Lung microvascular endothelial cell (primary cell): Measurements from ENCODE around the gene PTPRG. TPM values are rescaled to one million over a fixed set of nuclear protein-coding genes. Genes with fewer than 3 reads are reported as not detected.

Experiments
- DNase-seq, 2 donors: peaks; one replicate each; pipeline versions ENCODE4 v3.0.0 to v3.0.0-alpha.2; 2010; ENCODE audit warnings: low read depth in 2 of 2
- total RNA-seq: library from RNA; depleted of rRNA; stranded (reverse); fragments of >200 nt; gene quantifications from 2 replicates; pipeline ENCODE4 v1.2.1, GENCODE V29; 2014

PTPRG gene
- total RNA-seq, 1 donor from 2014 or later = 5.8 TPM

DNA sequence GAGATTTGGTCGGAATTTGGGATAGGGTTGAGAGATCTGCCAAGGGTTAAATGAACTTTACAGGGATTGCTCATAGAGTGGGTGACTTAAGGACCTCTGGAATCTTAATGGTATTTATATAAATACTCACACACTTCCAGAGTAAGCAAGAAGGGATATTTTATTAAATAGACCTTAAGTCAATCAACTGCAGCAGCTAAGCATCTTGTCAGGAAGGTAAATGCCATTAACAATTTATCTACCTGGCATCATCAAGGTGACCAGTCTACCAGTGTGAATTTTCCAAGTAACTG lies 688.1 kb downstream of the PTPRG start:
- DNase-seq = no peak

DNA sequence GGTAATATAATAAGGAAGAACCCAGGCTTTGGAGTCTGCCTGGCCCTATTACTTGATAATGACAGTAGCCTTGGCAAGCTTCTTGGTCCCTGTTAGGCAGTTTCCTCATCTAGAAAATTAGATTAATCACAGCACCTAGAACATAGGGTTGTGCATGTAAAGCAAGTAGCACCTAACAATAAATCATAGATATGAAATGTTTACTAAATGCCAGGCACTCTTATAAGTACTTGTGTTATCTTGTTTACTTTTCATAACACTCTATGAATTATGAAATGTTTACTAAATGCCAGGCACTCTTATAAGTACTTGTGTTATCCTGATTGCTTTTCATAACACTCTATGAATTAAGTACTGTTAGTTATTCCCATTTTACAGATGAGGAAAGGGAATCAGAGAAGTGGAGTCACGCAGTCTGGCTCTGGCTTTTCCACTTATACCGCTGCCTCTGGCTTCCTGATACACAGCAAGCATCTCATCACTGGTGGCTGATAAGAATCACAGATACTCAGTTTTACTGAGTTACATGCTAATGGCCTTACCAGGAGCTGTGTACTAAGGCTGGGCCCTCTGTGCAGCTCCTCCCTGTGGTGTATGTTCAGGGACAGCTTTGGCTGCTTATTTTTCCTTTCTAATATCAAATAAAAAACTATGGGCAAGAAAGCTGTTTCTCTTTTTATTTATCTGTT lies 688.6 kb downstream of the PTPRG start:
- no peak for DNase-seq

DNA sequence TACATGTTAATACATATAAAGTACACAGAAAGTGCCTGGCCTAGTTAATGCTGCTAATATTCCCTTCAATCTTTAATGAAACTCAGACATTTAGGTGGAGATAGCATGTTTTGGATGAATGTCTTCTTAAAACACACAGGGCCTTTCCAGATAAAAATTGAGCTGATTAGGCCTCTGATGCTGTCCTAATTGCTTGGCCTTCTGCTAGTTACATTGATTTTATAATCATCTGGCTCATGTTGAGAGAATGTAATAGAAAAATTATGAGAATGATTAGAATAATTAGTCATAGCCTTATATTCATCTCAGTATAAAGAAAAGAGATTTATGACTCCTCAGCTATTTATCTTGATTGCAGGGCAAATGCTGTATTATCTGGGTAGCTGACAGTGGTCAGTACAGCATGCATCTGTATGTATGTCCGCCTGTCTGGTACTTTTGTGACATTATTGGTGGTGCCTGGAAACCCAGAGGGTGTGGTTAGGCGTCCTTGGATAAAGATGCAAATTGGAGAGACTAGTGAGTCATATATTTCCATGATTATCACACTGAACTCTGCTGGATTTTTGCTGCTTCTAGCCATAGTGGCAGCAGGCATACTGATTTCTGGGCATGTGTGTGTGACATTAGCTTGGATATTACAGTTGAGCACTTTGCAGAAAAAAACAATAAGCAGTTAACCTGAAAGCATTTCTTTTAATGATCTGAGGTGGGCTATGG lies 691.2 kb downstream of the PTPRG start:
- DNase-seq = no peak

DNA sequence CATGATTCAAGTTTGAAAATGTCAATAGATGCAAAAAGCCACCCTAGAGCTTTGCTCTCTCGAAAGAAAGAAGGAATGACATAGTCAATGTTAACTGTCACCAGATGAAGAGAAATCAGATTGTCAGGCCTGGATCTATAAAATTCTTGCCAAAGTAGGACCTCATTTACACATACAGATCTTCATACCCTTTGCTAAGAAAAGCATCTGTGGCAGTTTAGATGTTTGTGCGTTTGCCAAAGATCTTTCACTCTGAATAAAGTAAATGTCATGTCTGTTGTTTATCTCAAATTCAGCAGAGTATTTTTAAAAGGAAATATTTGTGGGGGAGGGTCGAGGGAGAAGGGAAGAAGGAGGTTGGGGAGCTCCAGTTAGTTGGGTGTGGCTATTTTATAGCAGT lies 692.6 kb downstream of the PTPRG start:
- no peak for DNase-seq

DNA sequence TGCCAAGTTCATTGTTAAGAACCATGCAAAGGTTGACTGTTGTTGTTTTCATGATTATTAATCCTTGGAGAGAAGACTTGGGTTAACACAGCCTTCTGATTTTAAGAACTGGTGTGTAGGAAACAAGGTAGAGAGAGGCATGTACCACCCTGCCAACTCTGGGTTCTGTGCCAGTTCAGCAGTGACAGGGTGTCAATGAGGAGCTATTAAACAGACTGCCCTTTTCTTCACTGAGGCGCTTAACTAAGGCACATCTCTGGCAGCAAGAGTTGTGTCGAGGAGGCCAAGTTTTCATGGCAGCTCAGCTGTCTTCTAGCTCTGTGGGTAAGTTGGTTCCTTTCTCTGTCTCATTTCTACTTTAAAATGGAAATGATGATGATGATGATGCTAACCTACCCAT lies 694.4 kb downstream of the PTPRG start:
- DNase-seq = no peak

DNA sequence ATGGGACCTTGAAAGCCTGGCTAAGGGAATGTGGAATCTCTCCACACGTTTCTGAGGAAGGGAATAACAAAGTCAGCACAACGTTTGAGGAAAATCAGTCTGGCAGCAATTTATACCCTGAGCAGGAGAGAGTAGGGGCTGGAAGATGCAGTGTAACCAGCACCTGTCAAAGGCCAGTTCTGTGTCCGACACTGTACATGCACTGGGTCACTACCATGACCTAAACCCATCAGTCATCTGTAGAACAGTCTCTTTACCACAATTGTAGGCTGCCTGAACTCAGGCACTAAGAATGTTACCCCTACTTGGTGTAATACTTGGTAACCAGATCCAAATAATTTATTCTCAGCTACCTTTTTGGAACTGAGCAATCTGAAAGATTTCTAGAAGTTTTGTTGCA lies 698.6 kb downstream of the PTPRG start:
- no peak for DNase-seq

DNA sequence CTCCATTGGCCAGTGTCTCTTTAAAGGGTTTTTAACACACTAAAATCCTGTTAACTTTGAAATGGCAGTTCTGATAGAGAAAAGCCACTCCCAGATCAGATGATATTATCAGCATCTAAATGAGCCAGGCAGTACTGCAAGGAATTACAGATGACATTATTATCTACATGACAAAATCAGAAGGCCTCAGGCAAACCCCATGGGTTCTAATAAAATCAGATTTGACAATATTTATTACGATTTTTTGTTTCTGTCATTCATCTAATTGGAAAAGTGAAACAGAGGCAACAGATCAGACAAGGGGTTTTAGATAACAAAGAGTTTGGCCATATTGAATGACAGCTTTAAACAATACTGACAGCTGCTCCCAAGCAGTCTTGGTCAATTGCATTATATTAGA lies 699.3 kb downstream of the PTPRG start:
- no peak for DNase-seq

DNA sequence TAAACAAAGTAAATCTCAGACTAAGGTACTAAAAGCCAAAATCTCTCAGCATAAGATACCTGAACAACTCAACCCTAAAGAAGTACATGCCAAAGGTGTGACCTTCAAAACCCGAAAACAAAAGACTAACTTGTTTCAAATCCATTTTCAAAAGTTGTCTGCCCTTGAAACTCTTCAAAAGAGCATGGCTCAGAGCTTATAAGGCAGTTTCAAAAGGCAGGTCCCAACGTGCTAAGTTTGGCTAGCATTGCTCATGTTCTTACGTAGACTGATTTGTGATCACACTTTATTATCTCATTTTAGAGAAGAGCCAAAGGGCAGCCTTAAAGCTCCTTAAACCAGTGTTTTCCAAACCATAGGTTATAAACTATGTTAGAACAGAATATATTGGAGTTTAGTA lies 699.8 kb downstream of the PTPRG start:
- DNase-seq = no peak

DNA sequence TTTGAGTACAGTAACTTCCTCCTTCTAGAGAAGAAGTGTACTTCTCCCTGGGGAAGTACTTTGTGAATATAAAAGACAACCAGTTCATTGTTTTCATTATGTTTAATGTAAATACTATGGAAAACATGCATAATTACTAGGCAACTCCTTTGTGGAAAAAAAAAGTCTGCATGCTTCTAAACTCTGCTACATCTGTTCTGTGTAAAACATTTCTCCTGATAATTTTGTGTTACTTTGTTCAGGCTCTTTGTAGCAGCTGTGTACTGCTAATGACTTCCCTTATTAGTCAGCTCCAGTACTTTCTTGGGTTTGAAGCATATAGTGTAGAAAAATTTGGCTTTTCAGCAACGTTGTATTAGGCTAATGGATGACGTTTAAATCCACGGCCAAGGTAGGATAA lies 700.4 kb downstream of the PTPRG start:
- DNase-seq = no peak

DNA sequence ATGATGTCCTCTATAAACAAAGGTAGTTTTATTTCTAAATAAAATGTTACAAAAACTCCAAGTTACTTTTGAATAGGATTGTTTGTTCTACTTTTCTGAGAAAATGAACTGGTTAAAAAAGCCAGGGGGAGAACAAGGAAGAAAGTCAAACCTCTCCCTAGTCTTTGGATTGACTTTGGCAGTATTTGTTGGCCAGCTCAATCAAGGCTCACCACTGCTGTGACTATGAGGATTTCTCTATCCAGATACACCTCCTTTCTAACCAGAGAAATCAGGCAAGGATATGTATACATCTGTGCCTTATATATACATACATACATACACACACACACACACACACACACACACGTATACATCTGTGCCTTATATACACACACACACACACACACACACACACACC lies 704.2 kb downstream of the PTPRG start:
- no peak for DNase-seq

DNA sequence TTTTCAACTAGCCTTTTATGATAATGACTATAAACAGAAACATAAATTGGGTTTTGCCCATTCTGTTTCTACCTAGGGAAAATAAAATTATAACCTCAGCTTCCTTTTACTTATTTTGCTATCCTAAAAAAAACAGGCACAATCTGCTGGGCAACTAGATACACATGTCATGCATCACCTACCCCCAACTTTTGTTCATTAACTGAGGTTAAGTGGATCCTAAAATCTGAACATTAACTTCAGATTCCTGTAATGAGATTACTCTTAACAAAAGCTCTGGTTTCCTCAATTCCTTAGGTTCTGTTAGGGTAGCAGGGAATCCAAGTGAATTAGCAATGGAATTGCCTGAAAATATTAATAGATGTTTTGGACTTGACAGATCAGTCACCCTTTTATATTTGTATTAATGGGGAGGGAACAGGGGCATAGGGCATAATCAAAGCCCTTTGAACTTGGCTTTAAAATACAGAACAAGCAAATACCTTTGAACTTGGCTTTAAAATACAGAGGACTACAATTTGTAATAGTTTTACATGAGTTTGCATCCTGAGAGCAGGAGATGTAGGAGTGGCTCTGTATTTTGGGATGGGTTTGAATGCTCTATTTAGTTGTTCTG lies 705.4 kb downstream of the PTPRG start:
- no peak for DNase-seq

DNA sequence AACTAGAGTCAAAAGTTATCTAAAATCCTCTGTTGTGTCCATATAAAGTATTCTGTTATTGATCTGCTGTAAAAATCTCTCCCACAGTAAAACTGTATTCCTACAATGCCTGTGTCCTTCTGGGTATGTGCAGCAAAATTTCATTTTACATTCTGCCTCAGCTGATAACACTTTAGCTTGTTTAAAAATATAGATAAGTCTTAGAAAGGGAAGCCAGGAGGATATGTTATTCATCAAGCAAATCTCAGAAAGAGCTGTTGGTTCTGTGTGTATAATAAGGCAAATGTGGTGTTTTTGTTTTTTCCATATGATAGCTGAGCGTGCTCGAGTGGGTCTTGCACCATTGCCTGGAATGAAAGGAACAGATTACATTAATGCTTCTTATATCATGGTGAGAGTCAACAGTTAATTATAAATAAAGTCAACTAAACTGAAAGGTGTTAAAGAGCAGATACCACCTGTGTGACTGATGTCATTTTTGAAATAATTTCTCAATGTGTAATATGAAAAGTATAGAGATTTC lies 715.3 kb downstream of the PTPRG start:
- DNase-seq = no peak

DNA sequence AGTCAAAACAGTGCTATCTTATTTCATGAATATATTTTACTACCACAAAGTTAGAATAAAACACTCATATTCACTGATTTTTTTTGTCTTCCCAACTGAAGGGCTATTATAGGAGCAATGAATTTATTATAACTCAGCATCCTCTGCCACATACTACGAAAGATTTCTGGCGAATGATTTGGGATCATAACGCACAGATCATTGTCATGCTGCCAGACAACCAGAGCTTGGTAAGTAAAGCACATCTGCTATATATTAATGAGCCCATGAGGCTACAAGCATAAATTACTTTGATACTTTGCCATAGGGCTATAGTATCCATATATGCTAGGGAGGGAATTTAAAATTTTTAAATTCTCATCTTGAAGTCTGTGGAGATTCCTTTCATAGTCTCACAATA lies 716.1 kb downstream of the PTPRG start:
- DNase-seq = no peak

DNA sequence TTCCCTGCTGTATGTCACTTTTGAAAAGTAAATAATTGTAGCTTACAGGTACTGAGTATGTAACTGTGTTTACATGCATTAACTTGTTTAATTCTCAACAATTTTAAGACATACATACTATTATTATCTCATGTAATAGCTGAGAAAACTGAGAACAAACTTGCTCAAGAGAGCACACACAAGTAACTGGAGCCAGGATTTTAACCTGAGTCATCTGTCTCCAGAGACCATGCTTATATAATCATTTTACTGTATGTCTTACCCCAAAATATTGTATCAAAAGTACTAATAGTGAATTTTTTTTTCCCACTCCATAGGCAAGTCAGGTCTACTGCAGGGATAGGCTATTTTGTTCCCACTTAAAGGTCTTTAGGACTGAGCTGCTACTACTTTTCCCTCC lies 716.6 kb downstream of the PTPRG start:
- no peak for DNase-seq

DNA sequence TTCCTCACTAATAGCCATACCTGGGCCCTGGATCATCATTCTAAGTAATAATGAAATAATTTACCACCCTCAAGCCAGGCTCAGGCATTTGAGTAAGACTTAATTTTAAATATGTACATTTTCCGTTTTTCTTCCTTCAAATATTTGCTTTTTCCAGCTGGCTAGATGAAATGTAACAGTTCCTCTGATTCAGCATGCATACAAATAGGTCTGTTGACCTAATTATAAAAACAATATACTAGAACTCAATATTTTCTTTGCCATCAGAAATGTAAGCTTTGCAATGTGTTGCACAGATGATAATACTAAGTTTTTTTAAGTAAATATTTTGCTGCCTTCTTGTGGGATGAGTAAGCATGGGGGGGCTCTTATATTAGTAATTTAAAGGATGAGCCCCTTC lies 720.4 kb downstream of the PTPRG start:
- DNase-seq = no peak

DNA sequence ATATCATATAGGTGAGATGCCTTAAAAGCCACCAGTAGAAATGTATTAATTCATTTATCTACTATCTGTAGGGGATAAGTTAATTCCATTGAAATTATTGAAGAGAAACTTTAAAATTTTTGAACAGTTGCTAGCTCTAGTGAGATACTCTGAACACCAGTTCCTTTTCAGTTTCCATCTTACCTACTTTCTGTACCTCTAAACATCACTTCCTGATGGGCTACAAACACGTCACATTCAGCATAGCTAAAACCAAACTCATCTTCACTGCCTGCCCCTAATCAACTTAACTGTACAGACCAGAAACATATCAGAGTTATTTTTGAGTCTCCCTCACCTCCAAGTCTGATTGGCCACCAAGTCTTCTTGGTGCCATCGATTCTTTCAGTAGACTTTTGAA lies 723.1 kb downstream of the PTPRG start:
- DNase-seq = no peak

DNA sequence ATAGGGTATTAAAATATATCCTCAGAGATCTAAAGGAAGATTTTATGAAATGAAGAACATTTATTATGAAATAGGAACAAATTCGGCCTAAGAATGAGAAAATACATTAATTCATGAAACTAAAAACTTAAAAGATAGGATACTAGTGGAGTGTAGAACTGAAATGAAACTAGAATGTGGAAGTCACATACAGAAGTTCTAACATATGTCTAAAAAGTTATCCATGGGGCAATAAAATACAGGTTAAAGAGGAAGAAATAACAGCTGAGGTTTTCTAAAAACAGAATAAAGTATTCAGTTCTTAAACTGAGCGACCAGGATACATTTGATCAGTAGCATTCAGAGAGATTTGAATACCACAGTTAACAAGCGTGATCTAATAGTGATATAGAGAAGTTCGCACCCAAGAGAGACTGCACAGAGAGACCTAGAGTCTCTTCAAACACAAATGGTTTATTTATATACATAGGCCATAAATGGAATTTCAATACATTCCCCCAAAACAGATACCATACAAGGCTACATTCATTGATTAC lies 726.1 kb downstream of the PTPRG start:
- DNase-seq = no peak

DNA sequence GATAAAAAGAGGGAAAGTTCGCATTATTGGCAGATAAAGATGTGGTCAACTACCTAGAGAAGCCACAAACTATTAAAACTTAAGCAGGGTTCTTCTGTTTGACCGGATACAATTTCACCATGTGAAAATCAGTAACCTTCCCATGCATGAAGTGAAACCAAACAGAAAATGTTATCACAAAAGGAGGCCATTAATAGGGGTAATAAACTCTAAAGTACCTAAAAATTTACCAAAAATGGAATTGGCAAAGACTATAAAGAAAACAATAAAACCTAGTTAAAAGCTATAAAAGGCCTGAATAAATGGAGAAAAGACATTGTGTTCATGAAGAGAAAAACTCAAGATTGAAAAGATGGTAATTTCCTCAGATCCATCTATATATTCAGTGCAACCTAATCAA lies 728.6 kb downstream of the PTPRG start:
- no peak for DNase-seq

DNA sequence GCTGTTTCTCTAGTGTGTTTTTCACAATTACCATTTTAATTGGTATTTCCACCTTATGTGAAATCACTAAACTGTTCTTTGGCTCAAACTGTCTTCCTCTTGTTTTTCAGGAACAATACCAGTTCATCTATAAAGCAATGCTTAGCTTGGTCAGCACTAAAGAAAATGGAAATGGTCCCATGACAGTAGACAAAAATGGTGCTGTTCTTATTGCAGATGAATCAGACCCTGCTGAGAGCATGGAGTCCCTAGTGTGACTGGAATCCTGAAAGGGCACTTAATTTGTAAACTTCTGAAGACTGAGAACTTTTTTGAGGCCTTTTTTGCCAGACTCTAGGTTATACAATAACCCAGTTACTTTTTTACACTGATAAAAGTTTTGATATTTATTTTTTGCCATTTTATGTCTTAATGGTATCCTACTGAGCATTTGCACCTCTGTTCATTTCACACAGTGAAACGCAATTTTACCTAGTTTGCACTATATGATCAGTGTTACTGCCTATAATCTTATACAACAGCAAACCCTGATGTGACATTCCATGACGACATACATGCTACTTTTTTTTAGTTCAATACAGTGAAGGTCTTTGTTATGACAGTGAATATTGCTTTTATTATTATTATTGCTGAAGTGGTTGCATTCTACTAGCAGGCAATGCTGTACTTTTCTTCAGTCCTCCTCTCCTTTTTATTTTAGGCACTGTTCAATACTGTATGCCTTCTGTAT lies 731.8 kb downstream of the PTPRG start:
- DNase-seq = no peak

DNA sequence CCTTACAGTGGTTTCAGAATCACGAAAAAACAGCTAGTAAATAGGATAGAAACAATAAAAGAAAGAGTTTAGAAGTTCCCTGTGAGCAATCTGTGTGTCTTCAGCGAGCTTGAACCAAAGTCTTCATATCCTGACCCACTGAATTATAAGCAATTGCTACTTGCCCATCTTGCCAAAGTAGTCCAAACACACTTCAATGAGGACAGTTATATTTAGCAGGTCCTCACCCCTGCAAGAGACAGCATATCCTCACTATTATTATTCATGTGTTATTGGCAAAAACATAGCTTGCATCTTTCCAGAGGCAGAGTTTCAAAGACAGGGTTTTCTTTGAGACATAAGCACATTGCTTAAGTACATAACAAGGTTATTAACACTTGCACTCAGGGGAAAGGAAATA lies 734.2 kb downstream of the PTPRG start:
- no peak for DNase-seq

DNA sequence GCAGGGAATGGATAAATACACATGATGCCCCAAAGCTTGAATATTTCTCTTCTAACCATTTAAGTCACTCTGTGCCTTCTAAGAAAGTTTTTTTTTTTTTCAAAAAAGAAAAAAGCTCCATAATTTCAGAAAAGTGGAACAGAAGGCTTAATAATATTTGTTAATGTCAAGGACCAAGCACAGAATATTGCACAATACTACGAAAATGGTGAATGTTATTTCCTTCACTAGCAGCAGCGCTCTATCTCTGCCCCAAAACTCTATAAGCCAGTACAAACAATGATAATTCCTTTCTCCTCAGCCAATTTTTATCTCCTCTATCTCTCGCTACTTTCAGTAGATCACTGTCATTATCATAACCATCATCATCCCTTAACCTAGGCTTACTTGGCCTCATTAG lies 739.2 kb downstream of the PTPRG start:
- DNase-seq = no peak

DNA sequence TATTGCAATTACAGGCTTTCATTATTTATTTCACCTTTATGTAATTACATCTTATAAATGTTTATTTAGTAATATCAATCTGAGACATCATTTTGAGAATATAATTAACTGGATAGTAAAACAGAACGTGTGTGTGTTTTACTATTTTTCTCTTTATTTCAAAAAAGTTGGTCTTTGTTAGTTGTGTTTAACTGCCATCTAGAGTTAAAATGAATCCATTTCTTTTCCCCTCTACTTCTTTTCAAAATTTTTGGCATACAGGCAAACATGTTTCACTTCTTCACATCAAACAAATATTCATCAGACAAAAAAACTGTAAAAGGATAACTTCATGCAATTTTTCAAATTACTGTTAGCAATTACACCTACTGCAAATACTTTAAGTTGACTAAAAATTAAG lies 750.8 kb downstream of the PTPRG start:
- DNase-seq = no peak
